NB4 (cell line): Measurements from ENCODE around the gene FOXS1.

Experiments used
- CTCF ChIP-seq: IDR thresholded peaks from one replicate; pipeline ENCODE4 v1.5.1; 2012; ENCODE audit warnings: low read depth, low read length
- MAX ChIP-seq: IDR thresholded peaks from 2 replicates; pipeline ENCODE4 v1.6.1; 2011; ENCODE audit warnings: low read depth, low read length
- POLR2A ChIP-seq: IDR thresholded peaks from 2 replicates; pipeline ENCODE4 v1.6.1; 2011; ENCODE audit warnings: mild to moderate bottlenecking; ENCODE audit not compliant: insufficient read length; ENCODE audit errors: extremely low read depth

- TF ChIP-seq CTCF, result no peak
- no peak for TF ChIP-seq POLR2A
- no peak for TF ChIP-seq MAX
Measured at GRCh38 chr20:31839782-31840487, 5.5 kb downstream of the FOXS1 start.
